ENCODE results near the gene BLTP1.

Gene BLTP1

GRCh38 chr4:122178961-122179360 lies 26.8 kb downstream of the BLTP1 start:
- no peak overlapping the region for H3K4me3 ChIP-seq (ENCODE audit: severe bottlenecking)
- peaks cover 74% of the 10 kb centered on the region for H3K36me3 ChIP-seq (ENCODE audit: low read depth)

GRCh38 chr4:122195718-122196117 lies 43.6 kb downstream of the BLTP1 start:
- H3K4me3 ChIP-seq (ENCODE audit: severe bottlenecking) = no peak overlapping the region
- no peak overlapping the region for H3K27ac ChIP-seq (ENCODE audit: poor library complexity, severe bottlenecking)
- H3K27me3 ChIP-seq (ENCODE audit: insufficient read depth, poor library complexity, severe bottlenecking) = no peaks in the 10 kb centered on the region
- H3K36me3 ChIP-seq (ENCODE audit: low read depth) = peaks cover 49% of the 10 kb centered on the region
- H3K9me3 ChIP-seq (ENCODE audit: severe bottlenecking) = no peaks in the 10 kb centered on the region
- no peak for TF ChIP-seq CTCF (IDR thresholded peaks at IDR 0.05; ENCODE audit: poor library complexity, severe bottlenecking)
- ATAC-seq (ENCODE audit: low read depth) (no peak), DNase-seq (ENCODE audit: low spot score) (no peak)
- H3K4me1 ChIP-seq (ENCODE audit: insufficient read depth, poor library complexity, severe bottlenecking) = no peaks in the 10 kb centered on the region

More at GRCh38 chr4:122178961-122179360, 26.8 kb downstream of the BLTP1 start:
- H3K27me3 ChIP-seq (ENCODE audit: insufficient read depth, poor library complexity, severe bottlenecking) = no peaks in the 10 kb centered on the region
- no peak for TF ChIP-seq CTCF (IDR thresholded peaks at IDR 0.05; ENCODE audit: poor library complexity, severe bottlenecking)
- DNase-seq (ENCODE audit: low spot score) (no peak), ATAC-seq (ENCODE audit: low read depth) (no peak)
- no peaks in the 10 kb centered on the region for H3K9me3 ChIP-seq (ENCODE audit: severe bottlenecking)
- no peaks in the 10 kb centered on the region for H3K4me1 ChIP-seq (ENCODE audit: insufficient read depth, poor library complexity, severe bottlenecking)
- H3K27ac ChIP-seq (ENCODE audit: poor library complexity, severe bottlenecking) = no peak overlapping the region
